GM23338 (cell line): ENCODE data around the gene NPSR1. TPM values are rescaled to one million over a fixed set of nuclear protein-coding genes. Genes with fewer than 3 reads are reported as not detected.

Experiments used
- ATAC-seq: fragments of 200-7000 bp; cut with Tn5 transposase; 3 replicates; pipeline ENCODE4 v1.9.1; 2020
- DNase-seq: peaks from one replicate; pipeline ENCODE4 v3.0.0-alpha.2; 2015; ENCODE audit warnings: low spot score
- H2AFZ ChIP-seq: fragments of 200-600 bp; sonication (generic); 2 replicates; pipeline ENCODE4 v1.8.0; 2016; ENCODE audit warnings: antibody characterized with exemption, mild to moderate bottlenecking, moderate library complexity
- H3F3A ChIP-seq: fragments of 200-600 bp; sonication (generic); replicated peaks from 2 replicates; pipeline ENCODE4 v1.8.0; 2017; ENCODE audit warnings: antibody characterized with exemption, mixed run types, low read depth
- H3K27ac ChIP-seq: fragments of 200-600 bp; sonication (generic); 2 replicates; pipeline ENCODE4 v1.6.1; 2016; ENCODE audit warnings: low read depth
- H3K27me3 ChIP-seq: fragments of 200-600 bp; sonication (generic); 2 replicates; pipeline ENCODE4 v1.8.0; 2016; ENCODE audit warnings: mild to moderate bottlenecking, mixed run types, moderate library complexity; ENCODE audit not compliant: insufficient read depth
- H3K36me3 ChIP-seq: fragments of 200-600 bp; sonication (generic); 2 replicates; pipeline ENCODE4 v1.8.0; 2016; ENCODE audit warnings: mild to moderate bottlenecking; ENCODE audit not compliant: insufficient read depth
- H3K4me1 ChIP-seq: fragments of 200-600 bp; sonication (generic); 2 replicates; pipeline ENCODE4 v1.8.0; 2016; ENCODE audit warnings: mild to moderate bottlenecking, moderate library complexity; ENCODE audit not compliant: insufficient read depth
- H3K4me2 ChIP-seq: fragments of 200-600 bp; sonication (generic); 2 replicates; pipeline ENCODE4 v1.7.1; 2017; ENCODE audit warnings: mixed run types
- H3K4me3 ChIP-seq: fragments of 200-600 bp; sonication (generic); 2 replicates; pipeline ENCODE4 v1.6.1; 2016; ENCODE audit warnings: mixed run types
- H3K79me2 ChIP-seq: fragments of 200-600 bp; sonication (generic); replicated peaks from 2 replicates; pipeline ENCODE4 v1.8.0; 2017; ENCODE audit warnings: mild to moderate bottlenecking; ENCODE audit not compliant: insufficient read depth
- H3K9me2 ChIP-seq: fragments of 200-600 bp; sonication (generic); 2 replicates; pipeline ENCODE4 v1.8.0; 2017; ENCODE audit not compliant: insufficient read depth
- H4K20me1 ChIP-seq: fragments of 200-600 bp; sonication (generic); replicated peaks from 2 replicates; pipeline ENCODE4 v1.8.0; 2017; ENCODE audit warnings: mild to moderate bottlenecking; ENCODE audit not compliant: insufficient read depth
- H3K27ac Mint-ChIP-seq: 2 replicates; pipeline ENCODE4 v1.8.0; 2020; ENCODE audit warnings: inconsistent platforms, mild to moderate bottlenecking, moderate library complexity, mixed read lengths
- H3K27me3 Mint-ChIP-seq: 3 replicates; pipeline ENCODE4 v1.8.0; 2022; ENCODE audit warnings: low read depth, mild to moderate bottlenecking, moderate library complexity, mixed read lengths, inconsistent platforms; ENCODE audit not compliant: insufficient read depth, poor library complexity
- H3K36me3 Mint-ChIP-seq: 3 replicates; pipeline ENCODE4 v1.8.0; 2021; ENCODE audit warnings: low read depth, mild to moderate bottlenecking, inconsistent platforms, moderate library complexity, mixed read lengths
- H3K4me1 Mint-ChIP-seq: 3 replicates; pipeline ENCODE4 v1.8.0; 2020; ENCODE audit warnings: mild to moderate bottlenecking, inconsistent platforms, mixed read lengths
- H3K4me3 Mint-ChIP-seq: 3 replicates; pipeline ENCODE4 v1.8.0; 2021; ENCODE audit warnings: moderate library complexity, mild to moderate bottlenecking, inconsistent platforms, mixed read lengths
- H3K9me3 Mint-ChIP-seq: 3 replicates; pipeline ENCODE4 v1.8.0; 2020; ENCODE audit warnings: moderate library complexity, mild to moderate bottlenecking, inconsistent platforms, mixed read lengths
- CREB1 ChIP-seq: fragments of 250-450 bp; sonication (Bioruptor Pico); IDR thresholded peaks from 2 replicates; pipeline ENCODE4 v1.5.0; 2020; ENCODE audit warnings: low read depth, mild to moderate bottlenecking, moderate library complexity
- CTCF ChIP-seq, 2 experiments: fragments of 200-600 bp in 1 of 2; sonication (generic) in 1 of 2; conservative IDR thresholded peaks; 2 replicates each; pipeline versions ENCODE4 v1.5.1 to v1.6.1; 2016 to 2017; ENCODE audit warnings: antibody characterized with exemption in 2 of 2, low read depth in 2 of 2, mild to moderate bottlenecking in 2 of 2, moderate library complexity in 1 of 2
- EZH2 ChIP-seq: fragments of 200-600 bp; sonication (generic); IDR thresholded peaks from one replicate; pipeline ENCODE4 v1.8.0; 2017; ENCODE audit warnings: antibody characterized with exemption, mild to moderate bottlenecking, low read depth; ENCODE audit not compliant: unreplicated experiment
- JUNB ChIP-seq: IDR thresholded peaks from one replicate; pipeline ENCODE4 v1.6.1; 2016; ENCODE audit warnings: antibody characterized with exemption; ENCODE audit not compliant: unreplicated experiment
- NANOG ChIP-seq: IDR thresholded peaks from 2 replicates; pipeline ENCODE4 v1.6.1; 2016; ENCODE audit warnings: antibody characterized with exemption, borderline replicate concordance
- POLR2AphosphoS5 ChIP-seq: IDR thresholded peaks from 2 replicates; pipeline ENCODE4 v1.6.1; 2016; ENCODE audit warnings: antibody characterized with exemption, low read depth
- STAT1 ChIP-seq: IDR thresholded peaks from one replicate; pipeline ENCODE4 v1.6.1; 2016; ENCODE audit warnings: antibody characterized with exemption; ENCODE audit not compliant: unreplicated experiment
- ZNF114 ChIP-seq: fragments of 250-450 bp; sonication (Bioruptor Pico); IDR thresholded peaks from 2 replicates; pipeline ENCODE4 v1.5.0; 2020; ENCODE audit warnings: mild to moderate bottlenecking, moderate library complexity
- ZNF331 ChIP-seq: fragments of 250-450 bp; sonication (Bioruptor Pico); IDR thresholded peaks from 2 replicates; pipeline ENCODE4 v1.5.0; 2020; ENCODE audit warnings: low read depth, mild to moderate bottlenecking, moderate library complexity
- ZNF462 ChIP-seq: fragments of 250-450 bp; sonication (Bioruptor Pico); IDR thresholded peaks from 2 replicates; pipeline ENCODE4 v1.5.0; 2020; ENCODE audit warnings: mild to moderate bottlenecking, moderate library complexity
- polyA plus RNA-seq: library from polyadenylated mRNA; unstranded; fragments of >200 nt; fragmentation: Nextera tagmentation; extraction: Ambion mirVana; gene quantifications from 2 replicates; pipeline ENCODE4 v1.2.1, GENCODE V29; 2016
- total RNA-seq: library from RNA; depleted of rRNA; stranded (reverse); fragments of >200 nt; shearing (Covaris generic); gene quantifications from 2 replicates; pipeline ENCODE4 v1.2.3, GENCODE V29; 2014
- TF ChIP-seq, protein P1 (sequence below): IDR thresholded peaks from 2 replicates; pipeline ENCODE4 v1.6.1; 2016; ENCODE audit warnings: antibody characterized with exemption

NPSR1 gene
- total and polyA plus RNA-seq, 2 experiments from 2014 or later = not detected

- TF ChIP-seq CTCF (conservative IDR thresholded peaks at IDR 0.05; ENCODE audit: low read depth in 2 of 2) (no peak), STAT1 (no peak), ZNF114 (no peak), ZNF331 (CRISPR knock-in tag) (no peak), ZNF462 (CRISPR knock-in tag) (no peak)
These were observed 181.6 kb downstream of the NPSR1 start (continued) for GRCh38 chr7:34839645-34840044.

DNA sequence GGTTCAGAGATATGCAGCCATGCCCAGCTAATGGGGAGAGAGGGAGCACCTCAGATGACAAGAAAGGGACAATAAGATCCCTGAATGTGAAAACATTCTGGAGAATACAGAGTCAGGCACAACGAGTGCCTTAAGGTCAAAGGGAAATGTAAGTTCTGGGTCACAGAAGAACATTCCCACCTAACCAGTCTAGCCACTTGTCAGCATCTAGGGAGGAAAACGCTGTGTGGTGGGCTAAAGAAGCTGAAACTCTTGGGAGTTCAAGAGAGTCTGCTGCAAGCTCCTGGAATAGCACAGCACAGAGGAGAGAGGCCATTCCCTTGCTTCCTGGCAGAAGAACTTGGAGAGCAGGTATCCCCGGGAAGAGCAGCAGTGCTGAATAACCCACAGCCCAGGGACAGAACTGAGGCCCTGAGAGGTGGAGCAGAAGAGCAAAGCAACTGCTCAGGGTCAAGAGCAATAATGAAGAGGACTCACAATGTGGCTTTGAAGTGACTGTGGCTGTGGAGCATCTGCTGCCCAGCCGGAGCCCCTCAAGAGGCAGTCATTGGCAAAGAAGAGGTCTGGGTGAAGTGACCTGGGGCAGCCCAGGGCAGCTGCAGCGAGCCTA is 182.3 kb downstream of the NPSR1 start:
- Mint-ChIP-seq H3K4me3 (no peak overlapping the region), H3K27ac (no peak overlapping the region), H3K9me3 (peaks cover 13% of the 10 kb centered on the region; the same call in 2 of the 3 replicates), H3K36me3 (no peaks in the 10 kb centered on the region), H3K4me1 (peaks cover 5% of the 10 kb centered on the region), H3K27me3 (no peaks in the 10 kb centered on the region)
- DNase-seq (no peak), ATAC-seq (no peak)
- Histone ChIP-seq H4K20me1 (no peaks in the 10 kb centered on the region), H3K4me1 (no peaks in the 10 kb centered on the region), H3K9me2 (peaks cover 2% of the 10 kb centered on the region; the same call in 1 of the 2 replicates), H3K27me3 (no peaks in the 10 kb centered on the region), H3K36me3 (no peaks in the 10 kb centered on the region), H3K27ac (no peak overlapping the region), H3K4me2 (no peak overlapping the region), H3F3A (no peaks in the 10 kb centered on the region), H3K4me3 (no peak overlapping the region), H2AFZ (0 out of 2 replicates have a peak overlapping the region, but pooled peaks have one; percentile 56), H3K79me2 (no peaks in the 10 kb centered on the region)
- no peak for TF ChIP-seq CREB1
- TF ChIP-seq JUNB = no peak
- TF ChIP-seq STAT1 = no peak
- no peak for TF ChIP-seq NANOG
- no peak for TF ChIP-seq EZH2
- TF ChIP-seq POLR2AphosphoS5 = no peak
- TF ChIP-seq, protein P1, sequence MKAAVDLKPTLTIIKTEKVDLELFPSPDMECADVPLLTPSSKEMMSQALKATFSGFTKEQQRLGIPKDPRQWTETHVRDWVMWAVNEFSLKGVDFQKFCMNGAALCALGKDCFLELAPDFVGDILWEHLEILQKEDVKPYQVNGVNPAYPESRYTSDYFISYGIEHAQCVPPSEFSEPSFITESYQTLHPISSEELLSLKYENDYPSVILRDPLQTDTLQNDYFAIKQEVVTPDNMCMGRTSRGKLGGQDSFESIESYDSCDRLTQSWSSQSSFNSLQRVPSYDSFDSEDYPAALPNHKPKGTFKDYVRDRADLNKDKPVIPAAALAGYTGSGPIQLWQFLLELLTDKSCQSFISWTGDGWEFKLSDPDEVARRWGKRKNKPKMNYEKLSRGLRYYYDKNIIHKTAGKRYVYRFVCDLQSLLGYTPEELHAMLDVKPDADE = no peak
